Hematopoietic multipotent progenitor cell treated with erythropoietin and hydrocortisone succinate and interleukin-3 and kit ligand, for 6 days (in vitro differentiated cells): Measurements from ENCODE around the gene COX19.
"Not testable (repeated sequence)": the region's sequence is repeated elsewhere in the genome, so short reads cannot be mapped to it uniquely, and the experiment has no call there.

Experiments
- DNase-seq: peaks from one replicate; pipeline ENCODE4 v3.0.0-alpha.2; 2015

The COX19 gene

DNA sequence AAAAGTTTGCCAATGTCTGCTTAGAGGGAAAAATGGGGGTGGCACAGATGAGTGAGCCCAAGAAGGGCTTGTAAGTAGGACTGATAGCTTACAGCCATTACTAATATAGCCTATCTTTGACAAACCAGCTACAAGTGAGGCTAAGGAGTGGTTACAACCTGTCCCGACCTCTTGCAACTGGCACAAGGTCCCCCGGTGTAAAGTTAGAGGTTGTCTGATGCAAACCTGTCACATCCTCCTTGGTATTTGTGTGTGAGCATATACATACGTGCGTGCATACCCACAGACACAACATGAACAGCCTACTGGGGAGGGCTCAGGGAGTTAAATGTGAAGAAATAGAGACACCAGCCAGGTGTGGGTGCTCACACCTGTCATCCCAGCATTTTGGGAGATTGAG is 35.5 kb downstream of the COX19 start:
- DNase-seq = no peak

DNA sequence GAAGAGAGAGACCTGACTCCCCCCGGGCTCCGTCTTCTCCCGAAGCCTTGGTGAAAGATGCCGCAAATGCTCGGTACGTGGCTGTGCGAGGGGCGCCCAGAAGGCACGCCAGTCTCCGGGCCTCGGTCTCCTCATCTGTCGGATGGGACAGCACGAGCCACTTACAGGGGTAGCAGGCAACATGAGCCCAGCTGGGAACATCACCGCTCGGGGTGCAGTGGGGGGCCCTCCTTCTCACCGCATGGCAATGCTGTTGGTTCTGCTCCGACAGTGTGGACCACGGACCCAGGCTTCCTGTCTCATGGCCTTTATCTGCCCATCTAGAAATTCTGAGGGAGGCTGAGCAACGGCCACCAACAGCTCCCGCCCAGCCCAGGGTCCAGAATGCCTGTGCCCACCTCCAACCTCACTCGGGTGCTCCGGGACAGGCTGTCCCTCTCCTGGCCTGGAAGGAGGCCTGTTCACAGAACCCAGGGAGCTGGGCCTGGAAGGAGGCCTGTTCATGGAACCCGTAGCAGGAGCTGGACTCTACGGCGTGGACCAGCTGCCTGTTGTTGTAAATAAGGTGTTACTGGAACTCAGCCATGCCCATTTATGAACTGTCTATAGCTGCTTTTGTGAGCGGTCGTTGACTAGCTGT is 36.7 kb downstream of the COX19 start:
- no peak for DNase-seq

DNA sequence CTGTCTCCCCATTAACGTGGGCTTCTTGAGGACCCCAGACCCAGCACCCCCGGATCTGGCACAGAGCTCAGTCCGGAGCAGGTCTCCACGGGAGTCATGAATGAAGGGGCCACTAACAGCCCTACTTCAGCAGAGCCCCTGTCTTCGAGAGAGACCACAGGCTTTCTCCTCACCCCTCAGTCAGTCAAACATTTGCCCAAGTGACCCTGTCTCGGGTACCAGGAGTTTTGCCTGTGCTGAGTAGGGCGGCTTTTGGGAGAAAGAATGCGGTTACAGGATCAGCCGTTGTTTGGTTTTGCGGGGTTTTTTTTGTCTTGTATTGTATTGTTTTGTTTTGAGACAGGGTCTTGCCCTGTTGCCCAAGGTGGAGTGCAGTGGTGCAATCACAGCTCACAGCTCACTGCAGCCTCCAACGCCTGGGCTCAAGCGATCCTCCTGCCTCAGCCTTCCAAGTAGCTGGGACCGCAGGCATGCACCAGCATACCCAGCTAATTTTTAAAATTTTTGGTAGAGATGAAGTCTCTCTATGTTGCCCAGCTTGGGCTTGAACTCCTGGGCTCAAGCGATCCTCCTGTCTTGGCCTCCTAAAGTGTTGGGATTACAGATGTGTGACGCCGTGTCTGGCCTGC is 37.4 kb downstream of the COX19 start:
- DNase-seq = no peak

DNA sequence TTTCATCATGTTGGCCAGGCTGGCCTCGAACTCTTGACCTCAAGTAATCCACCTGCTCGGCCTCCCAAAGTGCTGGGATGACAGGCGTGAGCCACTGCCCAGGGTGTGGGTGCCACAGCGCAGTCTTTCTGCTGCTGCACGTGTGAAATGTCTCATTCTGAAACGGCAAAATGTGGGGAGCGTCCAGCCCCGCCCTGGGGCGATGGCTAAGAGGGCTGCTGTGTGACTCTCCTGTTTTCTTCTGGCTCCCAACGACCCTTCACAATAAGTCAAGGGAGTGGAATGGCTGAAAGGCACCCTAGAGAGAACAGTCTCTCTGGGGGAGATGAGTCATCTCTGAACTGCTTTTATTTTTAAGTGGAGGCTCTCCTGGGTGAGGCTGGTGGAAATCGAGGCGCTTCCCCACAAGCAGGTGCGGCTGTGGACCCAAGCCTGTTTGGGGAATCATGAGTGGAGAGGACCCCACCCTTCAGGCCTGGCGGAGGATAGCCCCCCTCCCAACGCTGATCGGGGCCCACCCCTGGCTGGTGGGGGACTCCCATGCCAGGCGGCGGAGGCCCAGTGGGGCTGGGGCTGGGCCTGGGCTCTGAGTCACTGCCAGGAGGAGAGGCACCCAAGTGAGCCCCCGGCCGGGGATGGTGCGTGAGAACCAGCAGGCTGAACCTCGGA is 38.8 kb downstream of the COX19 start:
- no peak for DNase-seq

DNA sequence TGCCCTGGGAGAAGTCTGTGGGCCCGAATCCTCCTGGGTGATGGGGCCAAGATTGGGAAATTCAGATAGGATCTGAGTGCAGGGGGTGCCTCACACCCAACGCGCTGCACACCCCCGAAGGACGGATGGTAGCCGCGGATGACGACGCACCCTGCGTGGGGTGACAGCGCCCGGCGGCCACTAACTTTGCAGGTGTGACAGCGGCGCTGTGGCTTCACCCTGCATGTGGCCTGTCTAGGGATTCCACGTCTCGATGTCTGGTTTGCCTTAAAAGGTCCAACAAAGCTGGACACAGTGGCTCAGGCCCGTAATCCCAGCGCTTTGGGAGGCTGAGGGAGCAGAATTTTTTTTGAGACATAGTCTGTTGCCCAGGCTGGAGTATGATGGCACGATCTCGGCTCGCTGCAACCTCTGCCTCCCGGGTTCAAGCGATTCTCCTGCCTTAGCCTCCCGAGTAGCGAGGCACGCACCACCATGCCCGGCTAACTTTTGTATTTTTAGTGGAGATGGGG is 39.4 kb downstream of the COX19 start:
- no peak for DNase-seq

DNA sequence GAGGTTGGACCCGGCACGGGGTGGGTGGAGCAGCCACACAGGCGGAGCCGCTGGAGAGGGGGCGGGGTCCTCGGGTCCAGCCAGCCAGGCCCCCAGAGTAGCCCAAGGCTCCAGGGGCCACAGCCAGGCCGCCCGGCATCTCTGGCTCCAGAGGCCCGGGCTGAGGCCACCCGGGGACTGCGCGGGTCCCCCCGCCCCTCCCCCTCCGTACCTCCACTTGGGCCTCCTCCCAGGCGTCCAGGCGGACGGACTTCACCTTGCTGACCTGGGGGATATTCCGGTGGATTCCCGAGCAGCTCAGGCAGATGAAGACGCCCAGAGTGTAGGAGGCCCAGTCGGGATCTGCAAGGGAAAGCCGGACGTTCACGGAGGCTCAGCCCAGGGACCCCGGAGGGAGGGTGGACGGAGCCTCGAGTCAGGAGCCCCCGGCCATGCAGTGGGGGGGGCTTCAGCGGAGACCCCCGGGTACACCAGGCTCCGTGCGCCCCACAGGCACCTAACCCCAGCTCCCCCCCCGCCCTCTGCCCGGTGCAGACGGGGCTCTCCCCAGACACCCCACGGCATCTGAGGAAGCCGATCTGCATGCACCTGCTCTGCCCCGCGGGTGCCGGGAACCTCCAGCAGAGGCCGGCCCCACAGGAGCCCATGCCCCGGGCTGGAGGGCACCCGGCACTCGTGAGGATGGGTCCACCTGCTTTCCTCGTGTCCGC is 40.0 kb downstream of the COX19 start:
- DNase-seq = no peak

DNA sequence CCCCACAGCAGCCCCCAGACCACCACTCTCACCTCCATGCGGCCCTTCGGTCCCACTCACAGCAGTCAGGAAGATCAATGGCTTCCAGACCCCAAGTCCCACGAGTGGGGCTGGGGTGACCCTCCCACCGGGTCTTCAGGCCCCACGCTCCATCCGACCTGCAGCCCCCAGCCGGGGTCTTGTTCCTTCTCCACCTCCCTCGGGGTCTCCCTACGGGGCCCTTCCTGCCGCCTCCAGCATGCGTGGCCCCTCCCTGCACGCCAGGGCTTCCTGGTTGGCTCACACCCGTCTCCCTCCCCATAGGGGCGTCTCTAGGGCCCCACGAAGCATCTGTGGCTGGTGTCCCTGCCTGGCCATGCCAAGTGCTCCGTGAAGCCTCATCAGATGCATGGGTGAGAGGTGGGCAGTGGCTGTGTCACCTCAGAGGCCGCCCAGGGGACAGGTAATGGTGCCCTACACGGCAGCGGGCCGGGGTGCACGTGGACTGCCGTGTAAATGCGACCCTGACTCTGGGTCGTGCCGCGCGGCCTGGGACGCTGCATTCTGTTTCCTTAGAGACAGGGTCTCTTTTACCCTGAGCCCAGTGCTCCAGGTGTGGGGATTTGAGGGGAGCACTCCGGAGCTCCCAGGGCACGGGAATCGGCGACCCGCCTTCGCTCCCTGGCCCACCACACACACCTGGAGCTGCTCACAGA is 40.7 kb downstream of the COX19 start:
- DNase-seq = no peak

DNA sequence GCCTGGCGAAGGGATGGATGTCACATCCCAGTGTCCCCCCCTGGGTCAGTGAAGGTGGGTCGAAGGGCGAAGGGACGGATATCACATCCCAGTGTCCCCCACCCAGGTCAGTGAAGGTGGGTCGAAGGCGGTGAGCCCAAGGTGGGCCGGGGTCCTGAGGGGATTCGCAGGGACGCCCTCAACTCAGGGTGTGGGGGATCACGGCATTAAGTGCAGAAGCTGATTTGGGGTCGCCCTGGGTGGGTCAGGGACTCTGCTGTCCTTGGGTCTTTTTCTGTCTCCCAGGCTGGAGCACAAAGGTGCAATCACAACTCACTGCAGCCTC is 42.7 kb downstream of the COX19 start:
- DNase-seq = no peak

DNA sequence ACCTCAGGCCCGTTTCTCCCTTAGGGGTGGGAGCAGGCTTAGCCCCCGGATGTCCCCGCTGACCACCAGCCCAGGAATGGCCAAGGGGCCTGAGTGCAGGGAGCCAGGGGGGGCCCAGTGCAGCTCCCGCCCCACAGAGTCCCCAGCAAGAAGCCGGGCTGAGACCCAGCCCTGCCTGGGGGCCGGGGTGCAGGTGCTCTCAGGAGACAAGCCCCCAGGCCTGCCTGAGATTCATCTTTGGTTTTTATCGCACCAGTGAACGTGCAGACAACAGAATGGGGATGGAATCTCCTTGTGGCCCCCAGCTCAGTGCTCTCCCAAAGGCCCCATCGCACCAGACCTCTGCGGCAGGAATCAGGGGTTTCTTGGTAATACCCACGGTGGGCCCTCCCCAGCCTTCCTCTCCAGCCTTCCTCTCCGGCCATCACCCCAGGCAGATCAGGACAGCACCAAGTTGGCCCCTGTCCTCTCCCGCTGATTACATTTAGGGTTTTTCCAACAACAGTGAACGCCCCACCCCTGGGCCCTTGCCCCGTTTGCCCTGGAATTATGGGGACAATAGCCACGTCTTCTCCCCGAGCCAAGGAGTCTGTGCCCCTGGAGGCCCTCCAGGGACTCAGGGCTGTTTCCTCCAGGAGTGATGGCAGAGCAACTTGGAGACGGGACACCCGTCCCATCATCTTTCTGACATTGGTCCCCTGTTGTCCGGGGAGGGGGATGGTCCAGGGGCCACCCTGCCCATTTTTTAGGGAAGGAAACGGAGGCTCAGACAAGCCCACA is 43.3 kb downstream of the COX19 start:
- no peak for DNase-seq

DNA sequence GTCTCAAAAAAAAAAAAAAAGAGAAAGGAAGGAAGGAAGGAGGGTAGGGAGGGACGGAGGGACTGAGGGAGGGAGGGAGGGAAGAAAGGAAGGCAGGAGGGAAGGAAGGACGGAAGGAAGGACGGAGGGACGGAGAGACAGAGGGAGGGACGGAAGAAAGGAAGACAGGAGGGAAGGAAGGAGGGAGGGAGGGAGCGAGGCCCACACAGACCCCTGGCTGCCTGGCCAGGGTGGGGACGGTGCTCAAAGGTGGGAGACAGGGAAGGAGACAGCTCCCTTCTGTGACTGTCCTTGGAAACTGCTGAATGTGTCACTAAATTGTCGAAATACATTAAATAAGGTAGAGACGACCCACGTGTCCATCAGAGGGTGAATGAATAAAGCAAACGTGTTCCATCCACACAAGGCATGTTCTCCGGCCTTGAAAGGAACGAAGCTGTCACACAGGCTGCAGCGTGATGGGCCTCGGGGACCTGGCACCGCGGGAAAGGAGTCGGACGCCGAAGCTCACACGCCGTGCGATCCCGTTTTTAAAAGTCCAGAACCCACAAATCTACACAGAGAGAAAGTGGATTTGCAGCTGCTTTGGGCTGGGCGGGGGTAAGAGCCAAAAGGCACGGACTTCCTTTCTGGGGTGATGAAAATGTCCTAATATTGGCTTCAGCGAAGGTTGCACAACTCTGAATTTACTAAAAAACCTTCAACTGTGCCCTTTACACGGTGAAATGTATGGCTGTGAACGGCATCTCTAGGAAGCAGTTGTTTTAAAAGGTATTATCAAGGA is 44.2 kb downstream of the COX19 start:
- DNase-seq = no peak

DNA sequence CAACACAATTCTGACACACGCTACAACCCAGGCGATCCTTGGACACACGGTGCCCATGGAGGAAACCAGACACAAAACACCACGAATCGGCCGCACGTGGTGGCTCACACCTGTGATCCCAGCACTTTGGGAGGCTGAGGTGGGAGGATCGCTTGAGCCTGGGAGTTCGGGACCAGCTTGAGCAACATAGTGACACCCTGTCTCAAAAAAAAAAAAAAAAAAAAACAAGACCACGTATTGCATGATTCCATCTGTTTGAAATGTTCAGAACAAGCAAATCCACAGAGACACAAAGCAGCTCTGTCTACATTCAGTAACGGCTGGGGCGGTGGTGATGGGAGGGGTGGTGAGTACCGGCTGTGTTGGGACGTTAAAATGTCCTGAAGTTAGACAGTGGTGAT is 46.0 kb downstream of the COX19 start:
- no peak for DNase-seq

DNA sequence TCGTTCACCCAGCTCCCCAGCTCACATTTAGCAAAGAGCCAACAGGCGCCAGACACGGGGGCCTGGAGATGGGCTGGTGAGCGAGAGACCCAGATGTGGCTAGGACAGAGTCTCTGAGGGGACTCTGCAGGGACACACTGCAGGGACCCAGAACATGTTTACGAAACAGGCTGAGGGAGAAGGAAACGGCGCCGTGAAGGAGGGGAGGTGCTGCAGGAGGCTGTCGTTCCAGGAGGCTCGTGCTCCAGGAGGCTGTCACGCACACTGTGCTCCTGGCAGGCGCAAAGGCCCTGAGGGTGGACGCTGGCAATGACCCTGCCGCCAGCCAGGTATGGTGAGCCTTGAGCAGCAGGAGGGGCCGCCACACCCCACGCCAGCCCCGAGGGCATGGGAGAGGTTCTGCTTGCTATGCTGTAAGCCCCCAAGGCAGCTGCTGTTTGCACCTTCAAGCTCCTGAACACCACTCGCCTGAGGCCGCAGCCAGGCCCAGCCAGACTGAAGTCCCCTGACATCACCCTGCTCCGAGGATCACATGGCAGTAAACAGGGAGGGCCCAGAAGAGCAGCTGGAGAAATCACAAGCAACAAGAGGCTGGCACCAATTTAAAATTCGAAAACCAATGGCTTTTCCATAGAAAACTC is 48.2 kb downstream of the COX19 start:
- no peak for DNase-seq

DNA sequence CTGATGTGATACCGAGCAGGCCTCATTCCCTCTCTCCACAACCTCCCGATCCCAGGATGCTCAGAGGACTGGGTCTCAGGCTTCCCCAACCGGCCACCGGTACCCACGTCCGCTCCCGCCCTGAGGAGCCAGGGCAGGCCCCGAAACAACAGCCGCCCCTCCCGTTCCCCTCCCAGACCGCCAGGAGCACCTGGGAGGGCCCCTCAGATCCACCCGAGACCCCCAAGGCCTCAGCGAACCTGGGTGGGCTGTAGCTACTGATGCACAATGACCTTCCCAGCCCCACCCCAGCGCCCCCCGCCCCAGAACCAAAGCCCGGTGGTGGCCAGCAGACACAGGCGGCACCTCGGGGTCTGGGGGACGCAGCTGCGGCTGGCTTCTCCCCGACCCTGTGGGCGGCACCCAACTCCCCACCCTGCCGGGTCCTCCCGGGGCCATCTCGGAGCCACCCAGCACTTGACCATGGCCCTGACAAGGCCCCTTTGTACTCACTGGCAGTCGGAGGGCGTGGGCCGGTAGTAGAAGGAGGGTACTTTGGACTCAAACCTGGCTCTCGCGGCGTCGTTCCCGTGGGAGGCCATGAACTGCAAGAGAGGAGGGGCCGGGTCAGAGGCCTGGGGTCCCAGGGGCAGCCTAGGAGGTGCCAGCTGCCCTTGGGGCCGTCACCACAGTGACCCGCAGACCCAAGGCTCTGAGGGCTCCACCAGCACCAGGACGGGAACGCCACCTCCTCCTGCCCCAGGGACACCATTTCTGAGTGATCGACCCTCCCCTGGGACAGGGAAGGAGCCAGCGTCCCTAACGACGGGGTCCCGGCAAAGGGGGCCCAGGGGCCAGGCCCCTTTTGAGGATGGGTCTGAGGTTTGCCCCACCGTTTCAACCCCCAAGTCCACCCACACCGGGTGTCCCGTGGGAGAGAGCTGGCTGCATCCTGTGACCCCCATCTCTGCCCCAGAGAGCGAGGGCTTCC is 49.0 kb downstream of the COX19 start:
- DNase-seq = no peak

DNA sequence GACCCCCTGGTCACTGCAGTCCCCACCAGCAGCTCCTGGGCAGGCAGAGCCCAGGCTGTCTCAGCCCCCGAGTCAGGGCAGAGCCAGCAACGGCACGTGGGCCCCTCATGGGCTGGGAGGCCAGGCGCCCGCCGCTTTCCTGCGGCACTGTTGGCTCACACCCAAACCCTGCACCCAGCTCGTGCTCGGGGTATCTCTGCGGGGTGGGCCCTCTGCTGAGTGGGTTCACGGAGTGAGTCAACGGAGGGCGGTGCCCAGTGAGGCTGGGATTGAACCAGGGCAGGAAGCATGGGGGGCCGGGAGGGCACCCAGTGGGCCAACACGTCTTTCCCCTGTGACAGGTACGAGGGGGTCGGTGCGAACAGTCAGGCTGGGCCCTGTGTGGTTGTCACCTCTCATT is 49.7 kb downstream of the COX19 start:
- DNase-seq = peak; percentile 91

DNA sequence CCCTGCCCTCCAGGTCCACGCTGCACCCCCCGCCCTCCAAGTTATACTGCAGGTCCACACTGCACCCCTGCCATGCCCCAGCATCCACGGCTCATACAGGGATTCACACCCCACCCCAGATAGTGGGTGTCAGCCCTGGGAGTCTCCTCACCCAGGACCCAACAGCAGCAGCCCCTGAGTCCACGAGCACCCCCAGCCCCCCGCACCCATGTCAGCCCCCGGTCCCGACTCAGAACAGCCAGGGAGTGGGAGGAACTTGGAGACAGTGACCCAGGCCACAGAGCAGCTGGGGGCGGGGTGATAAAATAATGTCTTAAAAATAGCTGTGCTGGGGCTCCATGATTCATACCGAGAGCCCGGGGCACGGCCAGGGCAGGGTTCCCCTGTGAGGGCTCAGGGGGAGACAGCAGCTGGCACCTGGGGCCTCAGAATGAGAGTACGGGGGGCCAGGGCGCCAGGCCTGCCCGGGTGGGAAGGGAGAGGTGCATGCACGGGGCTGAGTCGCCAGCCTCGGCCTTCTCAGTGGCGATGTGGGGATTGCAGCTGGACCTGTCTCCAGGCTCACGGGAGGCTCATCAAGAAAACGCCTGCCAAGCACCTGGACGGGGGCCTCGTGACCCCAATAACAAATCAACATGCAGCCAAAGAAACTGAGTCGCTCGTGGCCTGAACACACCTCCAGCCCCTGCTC is 50.7 kb downstream of the COX19 start:
- peak; percentile 76 for DNase-seq

DNA sequence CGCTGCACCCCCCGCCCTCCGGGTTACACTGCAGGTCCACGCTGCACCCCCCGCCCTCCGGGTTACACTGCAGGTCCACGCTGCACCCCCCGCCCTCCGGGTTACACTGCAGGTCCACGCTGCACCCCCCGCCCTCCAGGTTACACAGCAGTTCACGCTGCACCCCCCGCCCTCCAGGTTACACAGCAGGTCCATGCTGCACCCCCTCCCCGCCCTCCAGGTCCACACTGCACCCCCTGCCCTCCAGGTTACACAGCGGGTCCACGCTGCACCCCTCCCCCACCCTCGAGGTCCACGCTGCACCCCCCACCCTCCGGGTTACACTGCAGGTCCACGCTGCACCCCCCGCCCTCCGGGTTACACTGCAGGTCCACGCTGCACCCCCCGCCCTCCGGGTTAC is 51.3 kb downstream of the COX19 start:
- DNase-seq = not testable (repeated sequence)

DNA sequence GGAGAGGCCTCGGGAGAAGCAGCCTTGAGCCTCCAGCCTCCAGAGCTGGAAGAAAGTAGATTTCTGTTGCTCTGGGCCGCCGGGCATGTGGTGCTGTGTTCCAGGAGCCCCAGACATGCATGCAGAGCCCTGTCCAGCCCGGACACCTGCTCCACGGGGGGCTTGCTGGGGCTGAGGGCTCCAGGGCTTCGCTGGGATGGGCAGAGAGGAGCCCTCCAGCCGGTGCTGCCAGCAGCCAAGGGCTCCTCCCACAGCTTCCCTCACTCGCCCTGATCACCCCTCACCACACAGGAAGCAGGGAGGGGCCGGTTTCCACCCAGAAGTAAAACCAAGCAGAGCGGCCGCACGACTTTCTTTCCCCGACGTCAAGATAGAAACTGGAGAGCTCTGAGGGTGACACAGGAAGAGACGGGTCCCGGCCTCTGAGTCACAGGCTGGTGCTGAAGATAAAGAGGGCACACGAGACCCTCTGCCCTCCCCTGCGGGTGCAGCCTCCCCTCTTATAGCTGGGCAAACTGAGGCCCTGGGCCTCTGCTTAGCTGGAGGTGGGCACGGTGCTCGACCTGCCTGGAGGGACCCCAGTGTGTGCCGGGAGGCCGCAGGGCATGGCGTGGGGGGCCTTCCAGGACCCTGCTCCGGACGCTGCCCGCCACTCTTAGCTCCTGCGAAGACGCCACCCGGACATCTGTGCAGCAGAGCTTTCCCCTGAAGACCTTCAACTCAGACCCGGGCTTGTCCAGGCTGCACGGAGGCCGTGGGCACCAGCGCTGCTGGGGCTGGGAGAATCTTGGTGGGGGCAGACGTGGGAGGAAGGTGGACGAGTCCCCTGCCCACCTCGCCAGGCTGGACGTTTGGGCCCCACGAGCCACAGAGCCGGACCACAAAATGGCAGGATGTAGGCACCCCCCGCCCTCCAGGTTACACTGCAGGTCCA is 52.0 kb downstream of the COX19 start:
- peak; percentile 97 for DNase-seq
